ENCODE results near the gene PCSK1N. TPM values are rescaled to one million over a fixed set of nuclear protein-coding genes. Genes with fewer than 3 reads are reported as not detected.

The PCSK1N gene
- total RNA-seq, 1 experiment from 2014 or later, result 0.22 TPM

DNA sequence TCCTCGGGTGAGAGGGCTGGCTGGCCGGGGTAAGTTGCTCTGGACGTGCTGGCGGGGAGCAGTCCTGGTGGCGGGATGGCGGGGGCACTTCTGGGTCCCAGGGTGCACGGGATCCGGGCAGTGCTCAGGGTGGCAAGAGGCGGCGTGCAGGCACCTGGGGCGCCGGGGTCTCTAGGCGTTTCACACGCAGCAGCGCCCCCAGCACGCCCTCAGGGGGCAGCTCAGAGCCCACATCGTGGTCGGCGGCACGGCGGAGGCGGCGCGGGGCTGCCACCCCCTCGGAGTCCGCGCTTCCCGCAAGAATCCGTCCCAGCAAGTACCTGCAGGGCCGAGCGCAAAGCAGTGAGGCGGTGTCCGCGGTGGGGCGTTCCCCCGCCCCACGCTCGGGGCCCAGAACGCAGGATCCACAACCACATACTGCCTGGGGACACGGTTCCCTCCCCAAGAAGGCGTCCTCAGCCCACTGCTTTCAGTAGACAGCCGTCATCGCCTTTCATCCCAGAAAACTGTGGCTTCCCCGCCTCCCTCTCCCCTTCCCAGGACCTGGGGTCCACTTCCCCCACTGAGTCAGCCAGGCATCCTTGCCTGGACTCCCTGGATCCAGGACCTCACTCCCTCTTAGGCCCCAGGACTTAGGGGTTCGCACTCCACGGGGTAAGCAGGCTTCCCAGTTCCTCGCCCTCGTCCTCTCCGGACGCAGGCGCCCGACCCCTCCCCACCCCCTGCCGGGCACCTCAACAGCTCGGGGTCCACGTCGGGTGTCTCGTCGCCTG, 4.1 kb downstream of the PCSK1N start:
- Histone ChIP-seq H3K9me2 (ENCODE audit: insufficient read depth) (no peaks in the 10 kb centered on the region), H4K20me1 (ENCODE audit: insufficient read depth) (no peaks in the 10 kb centered on the region), H3K4me1 (ENCODE audit: control insufficient read depth in 1 of 2, insufficient read depth in 2 of 2, low read length in 2 of 2) (no peaks in the 10 kb centered on the region), H3K27ac (ENCODE audit: low read depth, low read length) (no peak overlapping the region), H3K27me3 (ENCODE audit: insufficient read depth, low read length) (no peaks in the 10 kb centered on the region), H2AFZ (ENCODE audit: low read depth, low read length, poor library complexity, severe bottlenecking) (no peak overlapping the region), H3K4me2 (ENCODE audit: low read length) (no peak overlapping the region), H3K9me3 (ENCODE audit: control insufficient read depth in 1 of 2, insufficient read depth in 1 of 2, low read depth in 1 of 2, low read length in 2 of 2) (no peaks in the 10 kb centered on the region), H3K79me2 (ENCODE audit: insufficient read depth, low read length) (no peaks in the 10 kb centered on the region), H3K4me3 (replicated peaks in 1 of 2; ENCODE audit: low read depth in 1 of 2, low read length in 2 of 2) (no peak overlapping the region), H3K9ac (ENCODE audit: low read length) (no peak overlapping the region), H3K36me3 (ENCODE audit: control insufficient read depth in 1 of 2, insufficient read depth in 2 of 2, low read length in 2 of 2) (no peaks in the 10 kb centered on the region)
- ChIA-PET POLR2A (no interaction called here), RAD21 (ENCODE audit: low non-redundant PET in 1 of 2, low total read pairs in 2 of 2, uncharacterized antibody in 2 of 2, unreplicated experiment in 2 of 2) (no interaction called here), CTCF (no interaction called here)
- intact Hi-C loops (cut with micrococcal nuclease), result no loop called here
- no peak for DNase-seq (ENCODE audit: low read depth, low spot score)
- TF ChIP-seq POLR2A (IDR thresholded peaks at IDR 0.05; ENCODE audit: borderline replicate concordance, extremely low read depth, insufficient read depth, insufficient read length), result no peak
- TF ChIP-seq, protein P1, sequence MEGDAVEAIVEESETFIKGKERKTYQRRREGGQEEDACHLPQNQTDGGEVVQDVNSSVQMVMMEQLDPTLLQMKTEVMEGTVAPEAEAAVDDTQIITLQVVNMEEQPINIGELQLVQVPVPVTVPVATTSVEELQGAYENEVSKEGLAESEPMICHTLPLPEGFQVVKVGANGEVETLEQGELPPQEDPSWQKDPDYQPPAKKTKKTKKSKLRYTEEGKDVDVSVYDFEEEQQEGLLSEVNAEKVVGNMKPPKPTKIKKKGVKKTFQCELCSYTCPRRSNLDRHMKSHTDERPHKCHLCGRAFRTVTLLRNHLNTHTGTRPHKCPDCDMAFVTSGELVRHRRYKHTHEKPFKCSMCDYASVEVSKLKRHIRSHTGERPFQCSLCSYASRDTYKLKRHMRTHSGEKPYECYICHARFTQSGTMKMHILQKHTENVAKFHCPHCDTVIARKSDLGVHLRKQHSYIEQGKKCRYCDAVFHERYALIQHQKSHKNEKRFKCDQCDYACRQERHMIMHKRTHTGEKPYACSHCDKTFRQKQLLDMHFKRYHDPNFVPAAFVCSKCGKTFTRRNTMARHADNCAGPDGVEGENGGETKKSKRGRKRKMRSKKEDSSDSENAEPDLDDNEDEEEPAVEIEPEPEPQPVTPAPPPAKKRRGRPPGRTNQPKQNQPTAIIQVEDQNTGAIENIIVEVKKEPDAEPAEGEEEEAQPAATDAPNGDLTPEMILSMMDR (IDR thresholded peaks at IDR 0.05 in 2 of 3, conservative IDR thresholded peaks at IDR 0.05 in 1 of 3; ENCODE audit: borderline replicate concordance in 1 of 3, insufficient read depth in 1 of 3, low read depth in 2 of 3, low read length in 2 of 3), result no peak
- TF ChIP-seq CBX3 (IDR thresholded peaks at IDR 0.05; ENCODE audit: low read depth), result no peak
- no peak for TF ChIP-seq ELF1 (IDR thresholded peaks at IDR 0.05; ENCODE audit: borderline replicate concordance, low read depth)
- no peak for TF ChIP-seq ZFX (IDR thresholded peaks at IDR 0.05)
- TF ChIP-seq, protein P2, sequence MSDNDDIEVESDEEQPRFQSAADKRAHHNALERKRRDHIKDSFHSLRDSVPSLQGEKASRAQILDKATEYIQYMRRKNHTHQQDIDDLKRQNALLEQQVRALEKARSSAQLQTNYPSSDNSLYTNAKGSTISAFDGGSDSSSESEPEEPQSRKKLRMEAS (IDR thresholded peaks at IDR 0.05), result no peak
- no peak for TF ChIP-seq CEBPB (IDR thresholded peaks at IDR 0.05; ENCODE audit: low read depth)
- TF ChIP-seq TCF7L2 (IDR thresholded peaks at IDR 0.05; ENCODE audit: borderline replicate concordance, extremely low read depth, insufficient read depth, insufficient read length), result no peak
- no peak for TF ChIP-seq YY1 (IDR thresholded peaks at IDR 0.05; ENCODE audit: extremely low read depth, insufficient replicate concordance, low read depth, low read length)
- TF ChIP-seq EZH2phosphoT487 (IDR thresholded peaks at IDR 0.05; ENCODE audit: borderline replicate concordance), result no peak
- no peak for TF ChIP-seq ZBTB33 (IDR thresholded peaks at IDR 0.05; ENCODE audit: extremely low read depth, insufficient replicate concordance, low read length)
- TF ChIP-seq SP1 (IDR thresholded peaks at IDR 0.05; ENCODE audit: low read depth), result no peak
- no peak for ATAC-seq
- BruUV-seq (replicated peaks), result no TSS peak

All from HCT116 (cell line).